GM21619 (cell line): ENCODE measurements around the gene LHFPL3.
"Not testable (repeated sequence)": the region's sequence is repeated elsewhere in the genome, so short reads cannot be mapped to it uniquely, and the experiment has no call there.

Source experiments
- ATAC-seq: cut with Tn5 transposase; IDR thresholded peaks from one replicate; pipeline ENCODE4 v1.9.1; 2021; ENCODE audit not compliant: unreplicated experiment

The LHFPL3 gene

GRCh38 chr7:104928721-104929400 is 600.5 kb downstream of the LHFPL3 start:
- no peak for ATAC-seq

- ATAC-seq = no peak
Measured at GRCh38 chr7:104929921-104930320, 601.5 kb downstream of the LHFPL3 start.

- no peak for ATAC-seq
Measured at GRCh38 chr7:104931181-104931781, 602.9 kb downstream of the LHFPL3 start.

GRCh38 chr7:104933022-104933421 is 604.6 kb downstream of the LHFPL3 start:
- ATAC-seq = no peak

- no peak for ATAC-seq
Measured at GRCh38 chr7:104933521-104933988, 605.2 kb downstream of the LHFPL3 start.

GRCh38 chr7:104934665-104935064 is 606.3 kb downstream of the LHFPL3 start:
- no peak for ATAC-seq

GRCh38 chr7:104935276-104935675 is 606.9 kb downstream of the LHFPL3 start:
- ATAC-seq = no peak

- no peak for ATAC-seq
Measured at GRCh38 chr7:104936546-104936945, 608.1 kb downstream of the LHFPL3 start.

GRCh38 chr7:104937489-104937888 is 609.1 kb downstream of the LHFPL3 start:
- ATAC-seq = not testable (repeated sequence)

- ATAC-seq = no peak
Measured at GRCh38 chr7:104938741-104939390, 610.5 kb downstream of the LHFPL3 start.

GRCh38 chr7:104940023-104940710 is 611.8 kb downstream of the LHFPL3 start:
- ATAC-seq = no peak

- ATAC-seq = peak; percentile 33
Measured at GRCh38 chr7:104943502-104944343, 615.3 kb downstream of the LHFPL3 start.

- no peak for ATAC-seq
Measured at GRCh38 chr7:104945599-104945956, 617.2 kb downstream of the LHFPL3 start.

GRCh38 chr7:104946338-104946737 is 617.9 kb downstream of the LHFPL3 start:
- no peak for ATAC-seq

GRCh38 chr7:104950006-104950405 is 621.6 kb downstream of the LHFPL3 start:
- no peak for ATAC-seq

- no peak for ATAC-seq
Measured at GRCh38 chr7:104950754-104951153, 622.4 kb downstream of the LHFPL3 start.

GRCh38 chr7:104951546-104951945 is 623.1 kb downstream of the LHFPL3 start:
- ATAC-seq = no peak

- ATAC-seq = no peak
Measured at GRCh38 chr7:104955276-104955675, 626.9 kb downstream of the LHFPL3 start.
